CD14-positive monocyte (primary cell): ENCODE measurements around the gene KIAA0040. TPM values are rescaled to one million over a fixed set of nuclear protein-coding genes. Genes with fewer than 3 reads are reported as not detected.

Source experiments
- DNase-seq, 3 donors: peaks; one replicate each; pipeline ENCODE4 v3.0.0-alpha.2; 2011 to 2022
- H2AFZ ChIP-seq: 2 replicates; pipeline ENCODE4 v1.6.0; 2012; ENCODE audit warnings: mild to moderate bottlenecking, low read depth, low read length, inconsistent platforms; ENCODE audit not compliant: insufficient read depth, poor library complexity, severe bottlenecking
- H3K27ac ChIP-seq, 2 donors: 1 replicate in 1 of 2; 2 replicates in 1 of 2; pipeline ENCODE4 v1.5.1; 2012 to 2013; ENCODE audit warnings: low read length in 2 of 2, control low read depth in 1 of 2, inconsistent platforms in 1 of 2, low read depth in 1 of 2, mild to moderate bottlenecking in 1 of 2
- H3K27me3 ChIP-seq, 2 donors: one replicate each; pipeline versions ENCODE4 v1.6.0 to v1.6.1; 2011 to 2013; ENCODE audit warnings: low read length in 2 of 2; ENCODE audit not compliant: control insufficient read depth in 2 of 2, insufficient read depth in 2 of 2
- H3K36me3 ChIP-seq, 2 donors: replicated peaks in 1 of 2; 1 replicate in 1 of 2; 2 replicates in 1 of 2; pipeline versions ENCODE4 v1.5.1 to v1.6.1; 2012 to 2013; ENCODE audit warnings: low read length in 2 of 2, control low read depth in 1 of 2, inconsistent platforms in 1 of 2, mild to moderate bottlenecking in 1 of 2; ENCODE audit not compliant: insufficient read depth in 2 of 2, control insufficient read depth in 1 of 2
- H3K4me1 ChIP-seq, 2 donors: 1 replicate in 1 of 2; 2 replicates in 1 of 2; pipeline versions ENCODE4 v1.5.1 to v1.6.1; 2012 to 2013; ENCODE audit warnings: low read length in 2 of 2, control low read depth in 1 of 2, inconsistent platforms in 1 of 2, mild to moderate bottlenecking in 1 of 2, moderate library complexity in 1 of 2; ENCODE audit not compliant: insufficient read depth in 2 of 2, control insufficient read depth in 1 of 2
- H3K4me2 ChIP-seq: replicated peaks from 2 replicates; pipeline ENCODE3; 2012; ENCODE audit warnings: low read length, moderate library complexity, mild to moderate bottlenecking; ENCODE audit not compliant: poor library complexity, severe bottlenecking; ENCODE audit errors: extremely low read depth
- H3K4me3 ChIP-seq, 3 experiments: fragments of 200-600 bp in 1 of 3; sonication (generic) in 1 of 3; replicated peaks in 1 of 3; 1 replicate in 2 of 3; 2 replicates in 1 of 3; pipeline ENCODE4 v1.5.1; 2011 to 2013; ENCODE audit warnings: low read length in 3 of 3, mild to moderate bottlenecking in 3 of 3, control low read depth in 2 of 3, low read depth in 2 of 3, inconsistent platforms in 1 of 3, moderate library complexity in 1 of 3
- H3K79me2 ChIP-seq: 2 replicates; pipeline ENCODE4 v1.6.0; 2012; ENCODE audit warnings: mild to moderate bottlenecking, control low read depth, inconsistent platforms, low read length, moderate library complexity; ENCODE audit not compliant: insufficient read depth
- H3K9ac ChIP-seq: 2 replicates; pipeline ENCODE4 v1.6.0; 2017; ENCODE audit warnings: low read length, mild to moderate bottlenecking; ENCODE audit not compliant: insufficient read depth, poor library complexity, severe bottlenecking
- H3K9me3 ChIP-seq, 2 donors: replicated peaks in 1 of 2; 1 replicate in 1 of 2; 2 replicates in 1 of 2; pipeline versions ENCODE4 v1.5.1 to v1.6.1; 2012 to 2013; ENCODE audit warnings: low read length in 2 of 2, control low read depth in 1 of 2; ENCODE audit not compliant: control insufficient read depth in 1 of 2, insufficient read depth in 1 of 2
- H4K20me1 ChIP-seq: 2 replicates; pipeline ENCODE4 v1.6.0; 2012; ENCODE audit warnings: mild to moderate bottlenecking, low read length, control low read depth, moderate library complexity; ENCODE audit not compliant: insufficient read depth
- H3K27ac Mint-ChIP-seq, 7 donors: one replicate each; pipeline ENCODE4 v1.8.0; 2020; ENCODE audit warnings: mild to moderate bottlenecking in 7 of 7, mixed read lengths in 7 of 7, moderate library complexity in 6 of 7, inconsistent platforms in 2 of 7
- H3K27me3 Mint-ChIP-seq, 3 donors: one replicate each; pipeline ENCODE4 v1.8.0; 2021 to 2022; ENCODE audit warnings: low read depth in 3 of 3, mild to moderate bottlenecking in 3 of 3, mixed read lengths in 3 of 3, moderate library complexity in 3 of 3, inconsistent platforms in 1 of 3
- H3K36me3 Mint-ChIP-seq, 2 donors: one replicate each; pipeline ENCODE4 v1.8.0; 2020; ENCODE audit warnings: mixed read lengths in 2 of 2, inconsistent platforms in 1 of 2, mild to moderate bottlenecking in 1 of 2
- H3K4me1 Mint-ChIP-seq: one replicate; pipeline ENCODE4 v1.8.0; 2020; ENCODE audit warnings: mild to moderate bottlenecking, mixed read lengths
- H3K4me3 Mint-ChIP-seq, 2 donors: one replicate each; pipeline ENCODE4 v1.8.0; 2020; ENCODE audit warnings: mild to moderate bottlenecking in 2 of 2, mixed read lengths in 2 of 2, moderate library complexity in 1 of 2
- H3K9me3 Mint-ChIP-seq, 7 donors: one replicate each; pipeline ENCODE4 v1.8.0; 2020 to 2022; ENCODE audit warnings: mixed read lengths in 7 of 7, mild to moderate bottlenecking in 6 of 7, moderate library complexity in 6 of 7, inconsistent platforms in 2 of 7
- CTCF ChIP-seq: fragments of 200-600 bp; IDR thresholded peaks from one replicate; pipeline ENCODE4 v1.8.0; 2022; ENCODE audit warnings: antibody characterized with exemption, mild to moderate bottlenecking
- WGBS: methylation state at CpG from one replicate; pipeline ENCODE4 v1.1.5; 2013; ENCODE audit warnings: missing lambda C conversion rate; ENCODE audit not compliant: insufficient coverage; 5-methylcytosine and 5-hydroxymethylcytosine counted together
- intact Hi-C, 2 donors: fragments of 100-400 bp; cut with micrococcal nuclease; formaldehyde crosslinking; loops; one replicate each; pipeline versions ENCODE4 v1.15.0 to v1.15.1; 2023
- polyA plus RNA-seq, 3 donors: library from polyadenylated mRNA; depleted of rRNA in 1 of 3; unstranded in 2 of 3; stranded (reverse) in 1 of 3; fragments of 300-500 nt in 2 of 3; fragments of >200 nt in 1 of 3; fragmentation: Illumina TruSeq in 2 of 3; gene quantifications; 1 replicate in 2 of 3; 2 replicates in 1 of 3; pipeline ENCODE4 v1.2.3, GENCODE V29; 2012 to 2021

Gene KIAA0040
- polyA plus RNA-seq, 3 donors, result 24.0 to 35.4 (median 25.9) TPM

DNA sequence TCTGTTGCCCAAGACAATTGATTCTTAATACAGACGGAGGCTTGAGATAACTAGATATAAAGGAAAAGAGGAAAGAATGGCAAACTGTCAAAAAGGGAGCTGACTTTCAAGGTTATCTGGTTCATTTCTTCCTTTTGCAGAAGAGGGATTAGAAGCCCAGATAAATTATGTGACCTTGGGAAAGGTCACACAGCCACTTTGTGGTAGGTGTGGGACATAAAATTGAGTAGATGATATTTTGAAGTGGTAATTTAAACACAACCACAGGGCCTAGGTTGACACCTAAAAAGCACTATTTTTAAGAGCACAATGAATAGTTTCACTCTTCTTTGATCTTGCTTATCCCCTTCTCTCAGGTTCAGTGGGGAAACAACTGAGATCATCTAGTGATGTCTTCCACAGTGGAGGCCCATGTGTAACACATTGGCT is 16.9 kb upstream of the KIAA0040 start:
- Histone ChIP-seq H2AFZ (peak overlapping the region; percentile 76), H3K9me3 (no peaks in the 10 kb centered on the region), H3K27ac (peak overlapping the region in 1 of 2 donors; percentile 56), H3K27me3 (no peaks in the 10 kb centered on the region), H4K20me1 (no peaks in the 10 kb centered on the region), H3K4me1 (peaks cover 12 to 14% of the 10 kb centered on the region in 2 donors), H3K36me3 (no peaks in the 10 kb centered on the region), H3K79me2 (no peaks in the 10 kb centered on the region), H3K4me3 (peak overlapping the region in 1 of 3 experiments; percentile 12), H3K4me2 (peak overlapping the region; percentile 21), H3K9ac (no peak overlapping the region)
- H3K36me3 Mint-ChIP-seq, result no peaks in the 10 kb centered on the region
- TF ChIP-seq CTCF, result no peak
- H3K9me3 Mint-ChIP-seq, result peaks cover 0 to 3% (median 0%) of the 10 kb centered on the region in 7 donors
- 0% methylated on average over 1 of the region's 1 CpG for WGBS
- H3K27me3 Mint-ChIP-seq, result no peaks in the 10 kb centered on the region
- H3K4me1 Mint-ChIP-seq, result peaks cover 21% of the 10 kb centered on the region
- no peak for DNase-seq
- intact Hi-C loops, result no loop called here
- H3K27ac Mint-ChIP-seq, result peak overlapping the region in 2 of 7 donors; percentile 80 to 85
- peak overlapping the region; percentile 29 to 65 for H3K4me3 Mint-ChIP-seq

GRCh38 chr1:175208773-175209492 is 16.4 kb upstream of the KIAA0040 start:
- peaks cover 0 to 3% (median 0%) of the 10 kb centered on the region in 7 donors for H3K9me3 Mint-ChIP-seq
- H2AFZ ChIP-seq, result peak overlapping the region; percentile 76
- 1% methylated on average over 6 of the region's 6 CpGs for WGBS

More at GRCh38 chr1:175208773-175209492, 16.4 kb upstream of the KIAA0040 start:
- peaks cover 21% of the 10 kb centered on the region for H3K4me1 Mint-ChIP-seq
- H3K27ac ChIP-seq, result peak overlapping the region in 1 of 2 donors; percentile 56
- H3K27me3 Mint-ChIP-seq, result no peaks in the 10 kb centered on the region
- no peaks in the 10 kb centered on the region for H3K36me3 Mint-ChIP-seq
- H3K4me2 ChIP-seq, result peak overlapping the region; percentile 21
- no peaks in the 10 kb centered on the region for H3K27me3 ChIP-seq
- peak overlapping the region in 3 of 7 donors; percentile 68 to 85 (median 80) for H3K27ac Mint-ChIP-seq
- H3K4me3 Mint-ChIP-seq, result peak overlapping the region; percentile 29 to 65
- no peaks in the 10 kb centered on the region for H4K20me1 ChIP-seq
- no peaks in the 10 kb centered on the region for H3K9me3 ChIP-seq
- H3K4me1 ChIP-seq, result peaks cover 12 to 14% of the 10 kb centered on the region in 2 donors
- peak overlapping the region; percentile 37 for H3K9ac ChIP-seq
- intact Hi-C loops, result no loop called here
- no peak for DNase-seq
- no peak for TF ChIP-seq CTCF
- H3K4me3 ChIP-seq, result peak overlapping the region in 1 of 3 experiments; percentile 12
- H3K36me3 ChIP-seq, result no peaks in the 10 kb centered on the region
- H3K79me2 ChIP-seq, result no peaks in the 10 kb centered on the region
